GM23248 (cell line): ENCODE results near the gene CLTB. TPM values are rescaled to one million over a fixed set of nuclear protein-coding genes. Genes with fewer than 3 reads are reported as not detected.

Experiments
- DNase-seq: peaks from one replicate; pipeline ENCODE4 v3.0.0-alpha.2; 2015
- H2AFZ ChIP-seq: fragments of 200-600 bp; sonication (generic); 2 replicates; pipeline ENCODE4 v1.6.1; 2016; ENCODE audit warnings: antibody characterized with exemption
- H3F3A ChIP-seq: fragments of 200-600 bp; sonication (generic); 2 replicates; pipeline ENCODE4 v1.6.1; 2016; ENCODE audit warnings: mild to moderate bottlenecking, antibody characterized with exemption, mixed run types; ENCODE audit not compliant: insufficient read depth
- H3K27ac ChIP-seq: fragments of 200-600 bp; sonication (generic); 2 replicates; pipeline ENCODE4 v1.5.1; 2016; ENCODE audit warnings: mild to moderate bottlenecking
- H3K27me3 ChIP-seq: fragments of 200-600 bp; sonication (generic); replicated peaks from 2 replicates; pipeline ENCODE4 v1.6.1; 2016; ENCODE audit warnings: mild to moderate bottlenecking; ENCODE audit not compliant: insufficient read depth
- H3K36me3 ChIP-seq: fragments of 200-600 bp; sonication (generic); 2 replicates; pipeline ENCODE4 v1.6.1; 2016; ENCODE audit warnings: low read depth, mild to moderate bottlenecking
- H3K4me1 ChIP-seq: fragments of 200-600 bp; sonication (generic); 2 replicates; pipeline ENCODE4 v1.6.1; 2016; ENCODE audit warnings: mild to moderate bottlenecking; ENCODE audit not compliant: insufficient read depth
- H3K4me2 ChIP-seq: fragments of 200-600 bp; sonication (generic); one replicate; pipeline ENCODE4 v1.6.1; 2016; ENCODE audit warnings: mild to moderate bottlenecking; ENCODE audit not compliant: unreplicated experiment
- H3K4me3 ChIP-seq: fragments of 200-600 bp; sonication (generic); 2 replicates; pipeline ENCODE4 v1.5.1; 2016; ENCODE audit warnings: mild to moderate bottlenecking
- H3K79me2 ChIP-seq: fragments of 200-600 bp; sonication (generic); 2 replicates; pipeline ENCODE4 v1.6.1; 2016; ENCODE audit warnings: mild to moderate bottlenecking; ENCODE audit not compliant: insufficient read depth
- H3K9ac ChIP-seq: fragments of 200-600 bp; sonication (generic); 2 replicates; pipeline ENCODE4 v1.6.1; 2016; ENCODE audit warnings: mild to moderate bottlenecking
- H3K9me2 ChIP-seq: fragments of 200-600 bp; sonication (generic); 2 replicates; pipeline ENCODE4 v1.6.1; 2016; ENCODE audit warnings: mixed run types, mild to moderate bottlenecking, moderate library complexity; ENCODE audit not compliant: insufficient read depth
- H3K9me3 ChIP-seq: fragments of 200-600 bp; sonication (generic); one replicate; pipeline ENCODE4 v1.6.1; 2017; ENCODE audit warnings: low read depth
- H4K20me1 ChIP-seq: fragments of 200-600 bp; sonication (generic); 2 replicates; pipeline ENCODE4 v1.6.0; 2016; ENCODE audit not compliant: insufficient read depth
- EZH2 ChIP-seq: fragments of 200-600 bp; sonication (generic); IDR thresholded peaks from 2 replicates; pipeline ENCODE4 v1.6.1; 2018; ENCODE audit warnings: antibody characterized with exemption, mild to moderate bottlenecking; ENCODE audit not compliant: insufficient read depth, poor library complexity, severe bottlenecking
- EZH2phosphoT487 ChIP-seq: fragments of 200-600 bp; sonication (generic); IDR thresholded peaks from 2 replicates; pipeline ENCODE4 v1.6.1; 2018; ENCODE audit warnings: antibody characterized with exemption, moderate library complexity, mild to moderate bottlenecking, low read depth; ENCODE audit not compliant: insufficient read depth
- WGBS, 2 experiments: methylation state at CpG; one replicate each; pipeline ENCODE4 v1.1.6; 2015 to 2017; ENCODE audit warnings: low lambda C conversion rate in 2 of 2, low coverage in 1 of 2; ENCODE audit errors: missing lambda C conversion rate in 2 of 2; 5-methylcytosine and 5-hydroxymethylcytosine counted together
- in situ Hi-C: fragments of 300-500 bp; cut with MboI; formaldehyde crosslinking; loops from 2 replicates; pipeline ENCODE4 v1.15.0; 2020
- polyA plus RNA-seq: library from polyadenylated mRNA; unstranded; fragments of >200 nt; fragmentation: Nextera tagmentation; extraction: Ambion mirVana; gene quantifications from 2 replicates; pipeline ENCODE4 v1.2.1, GENCODE V29; 2016
- total RNA-seq: library from RNA; depleted of rRNA; stranded (reverse); fragments of >200 nt; shearing (Covaris generic); gene quantifications from 2 replicates; pipeline ENCODE4 v1.2.3, GENCODE V29; 2014; rRNA removed

The CLTB gene
- total RNA-seq, result 121 and 130 TPM in 2 replicates
- polyA plus RNA-seq, result 128 and 132 TPM in 2 replicates

- Histone ChIP-seq H3K27ac (peak within 1 kb of the TSS; percentile 68), H3K9me2 (no peaks in the 10 kb centered on the region), H3K79me2 (peaks cover 44% of the 10 kb centered on the region), H3K4me3 (peak within 1 kb of the TSS; percentile 85), H3K27me3 (no peaks in the 10 kb centered on the region), H4K20me1 (no peaks in the 10 kb centered on the region), H2AFZ (peak within 1 kb of the TSS; percentile 82), H3F3A (no peaks in the 10 kb centered on the region), H3K9me3 (no peaks in the 10 kb centered on the region), H3K4me2 (peak within 1 kb of the TSS; percentile 86), H3K9ac (peak within 1 kb of the TSS; percentile 84), H3K36me3 (no peaks in the 10 kb centered on the region), H3K4me1 (peaks cover 39% of the 10 kb centered on the region)
- TF ChIP-seq EZH2phosphoT487, result no peak
- no peak for TF ChIP-seq EZH2
- in situ Hi-C loops, result no loop called here
- WGBS, 2 experiments, result 1 to 2% methylated on average over 68 to 85 of the region's 107 CpGs
- DNase-seq, result peak; percentile 93
Measured at GRCh38 chr5:176415952-176416924, at the start of gene CLTB. Gene CLTB, minus strand, starts transcription at chr5:176416539. Its CDS starts 176 bp downstream, at chr5:176416363.

GRCh38 chr5:176463113-176463764 is 46.9 kb upstream of the CLTB start:
- peaks cover 10% of the 10 kb centered on the region for H4K20me1 ChIP-seq
- 96 to 98% methylated on average over 7 of the region's 7 CpGs for WGBS, 2 experiments

GRCh38 chr5:176461349-176461748 is 45.0 kb upstream of the CLTB start:
- TF ChIP-seq EZH2 (no peak), EZH2phosphoT487 (no peak)
- no peak overlapping the region for H3K27ac ChIP-seq

More at GRCh38 chr5:176463113-176463764, 46.9 kb upstream of the CLTB start:
- Histone ChIP-seq H3F3A (peaks cover 24% of the 10 kb centered on the region), H3K9ac (no peak overlapping the region), H3K27ac (no peak overlapping the region), H3K27me3 (no peaks in the 10 kb centered on the region), H3K36me3 (no peaks in the 10 kb centered on the region), H3K4me2 (no peak overlapping the region), H2AFZ (no peak overlapping the region), H3K4me3 (no peak overlapping the region), H3K79me2 (peaks cover 100% of the 10 kb centered on the region), H3K9me3 (no peaks in the 10 kb centered on the region), H3K9me2 (no peaks in the 10 kb centered on the region), H3K4me1 (peaks cover 21% of the 10 kb centered on the region)
- in situ Hi-C loops, result no loop called here
- TF ChIP-seq EZH2, result no peak
- no peak for TF ChIP-seq EZH2phosphoT487
- no peak for DNase-seq

GRCh38 chr5:176458904-176459561 is 42.7 kb upstream of the CLTB start:
- Histone ChIP-seq H3K9me2 (no peaks in the 10 kb centered on the region), H3K79me2 (peaks cover 99% of the 10 kb centered on the region), H3K27me3 (no peaks in the 10 kb centered on the region), H3K4me3 (no peak overlapping the region), H3K4me2 (no peak overlapping the region), H3K9me3 (no peaks in the 10 kb centered on the region), H3K4me1 (peaks cover 13% of the 10 kb centered on the region; the same call in 1 of the 2 replicates), H3K36me3 (no peaks in the 10 kb centered on the region), H2AFZ (no peak overlapping the region), H3K9ac (no peak overlapping the region), H3F3A (peaks cover 8% of the 10 kb centered on the region; the same call in 1 of the 2 replicates), H4K20me1 (peaks cover 10% of the 10 kb centered on the region), H3K27ac (0 out of 2 replicates have a peak overlapping the region, but pooled peaks have one; percentile 2)
- WGBS, 2 experiments, result 97 to 98% methylated on average over 3 of the region's 3 CpGs
- no peak for TF ChIP-seq EZH2phosphoT487
- TF ChIP-seq EZH2, result no peak
- in situ Hi-C loops, result no loop called here
- DNase-seq, result peak; percentile 16

More at GRCh38 chr5:176461349-176461748, 45.0 kb upstream of the CLTB start:
- Histone ChIP-seq H3K79me2 (peaks cover 100% of the 10 kb centered on the region), H3F3A (peaks cover 18% of the 10 kb centered on the region), H3K4me1 (peaks cover 20% of the 10 kb centered on the region), H3K36me3 (no peaks in the 10 kb centered on the region), H3K9ac (no peak overlapping the region), H3K27me3 (no peaks in the 10 kb centered on the region), H4K20me1 (peaks cover 10% of the 10 kb centered on the region), H3K4me3 (no peak overlapping the region), H3K9me2 (no peaks in the 10 kb centered on the region), H3K9me3 (no peaks in the 10 kb centered on the region), H2AFZ (no peak overlapping the region), H3K4me2 (no peak overlapping the region)
- no peak for DNase-seq
- 98 to 100% methylated on average over 2 of the region's 2 CpGs for WGBS, 2 experiments
- in situ Hi-C loops, result no loop called here
